Retinal pigment epithelial cell (primary cell): Measurements from ENCODE around the gene ICAM2.
"Not testable (repeated sequence)": the region's sequence is repeated elsewhere in the genome, so short reads cannot be mapped to it uniquely, and the experiment has no call there.

Experiments
- DNase-seq: peaks from one replicate; pipeline ENCODE4 v3.0.0-alpha.2; 2010; ENCODE audit warnings: low read depth
- H3K4me3 ChIP-seq: 2 replicates; pipeline ENCODE4 v1.5.1; 2011; ENCODE audit warnings: mild to moderate bottlenecking, low read length, control low read depth, moderate library complexity
- TF ChIP-seq, protein P1 (sequence below): conservative IDR thresholded peaks from 2 replicates; pipeline ENCODE4 v1.5.1; 2011; ENCODE audit warnings: low read depth, low read length, control low read depth, inconsistent platforms

Gene ICAM2

DNA sequence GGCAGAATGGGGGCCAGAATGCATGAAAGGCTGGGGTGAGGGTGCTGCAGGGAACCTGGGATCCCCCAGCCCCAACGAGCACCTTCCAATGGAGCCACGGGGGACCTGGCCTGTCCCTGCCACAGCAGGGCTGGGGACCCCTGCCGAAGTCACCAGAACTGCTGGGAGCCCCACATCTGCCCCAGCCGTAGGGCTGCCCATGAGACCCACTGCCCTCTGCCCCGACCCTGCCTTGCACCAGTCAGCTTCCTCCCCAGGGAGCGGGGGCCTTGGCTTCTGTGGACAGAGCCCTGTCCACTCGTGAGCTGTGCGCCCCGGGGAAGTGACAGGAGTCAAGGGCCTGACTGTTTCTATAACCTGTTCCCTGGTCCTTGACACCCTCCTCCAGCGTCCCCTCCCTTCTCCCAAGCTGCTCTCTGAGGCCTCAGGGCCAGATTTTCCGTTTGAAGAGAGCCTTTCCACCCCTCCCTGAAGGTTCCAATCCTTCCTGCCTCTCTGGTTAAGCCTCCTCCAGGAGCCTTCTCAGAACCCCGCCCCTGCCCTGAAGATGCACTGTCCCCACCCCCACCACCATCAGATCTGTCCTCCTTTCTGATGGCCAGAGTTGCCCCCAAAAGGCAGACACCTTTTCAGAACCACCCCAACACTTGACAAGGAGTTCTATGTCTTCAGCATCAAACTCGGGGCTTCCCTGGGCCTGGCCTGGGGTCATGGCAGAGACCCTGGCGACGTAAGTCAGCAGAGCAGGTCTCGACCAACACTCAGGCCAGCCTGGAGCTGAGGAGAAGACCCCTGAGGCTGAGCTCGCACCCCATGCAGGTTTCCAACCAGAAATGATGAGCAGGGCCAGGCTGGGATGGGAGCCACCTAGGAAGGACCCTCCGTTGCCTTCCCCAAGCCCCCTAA lies 33.0 kb downstream of the ICAM2 start:
- TF ChIP-seq, protein P1, sequence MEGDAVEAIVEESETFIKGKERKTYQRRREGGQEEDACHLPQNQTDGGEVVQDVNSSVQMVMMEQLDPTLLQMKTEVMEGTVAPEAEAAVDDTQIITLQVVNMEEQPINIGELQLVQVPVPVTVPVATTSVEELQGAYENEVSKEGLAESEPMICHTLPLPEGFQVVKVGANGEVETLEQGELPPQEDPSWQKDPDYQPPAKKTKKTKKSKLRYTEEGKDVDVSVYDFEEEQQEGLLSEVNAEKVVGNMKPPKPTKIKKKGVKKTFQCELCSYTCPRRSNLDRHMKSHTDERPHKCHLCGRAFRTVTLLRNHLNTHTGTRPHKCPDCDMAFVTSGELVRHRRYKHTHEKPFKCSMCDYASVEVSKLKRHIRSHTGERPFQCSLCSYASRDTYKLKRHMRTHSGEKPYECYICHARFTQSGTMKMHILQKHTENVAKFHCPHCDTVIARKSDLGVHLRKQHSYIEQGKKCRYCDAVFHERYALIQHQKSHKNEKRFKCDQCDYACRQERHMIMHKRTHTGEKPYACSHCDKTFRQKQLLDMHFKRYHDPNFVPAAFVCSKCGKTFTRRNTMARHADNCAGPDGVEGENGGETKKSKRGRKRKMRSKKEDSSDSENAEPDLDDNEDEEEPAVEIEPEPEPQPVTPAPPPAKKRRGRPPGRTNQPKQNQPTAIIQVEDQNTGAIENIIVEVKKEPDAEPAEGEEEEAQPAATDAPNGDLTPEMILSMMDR = no peak
- no peak for DNase-seq
- no peak overlapping the region for H3K4me3 ChIP-seq

GRCh38 chr17:63986821-63987220 lies 33.6 kb downstream of the ICAM2 start:
- no peak for DNase-seq
- no peak overlapping the region for H3K4me3 ChIP-seq

DNA sequence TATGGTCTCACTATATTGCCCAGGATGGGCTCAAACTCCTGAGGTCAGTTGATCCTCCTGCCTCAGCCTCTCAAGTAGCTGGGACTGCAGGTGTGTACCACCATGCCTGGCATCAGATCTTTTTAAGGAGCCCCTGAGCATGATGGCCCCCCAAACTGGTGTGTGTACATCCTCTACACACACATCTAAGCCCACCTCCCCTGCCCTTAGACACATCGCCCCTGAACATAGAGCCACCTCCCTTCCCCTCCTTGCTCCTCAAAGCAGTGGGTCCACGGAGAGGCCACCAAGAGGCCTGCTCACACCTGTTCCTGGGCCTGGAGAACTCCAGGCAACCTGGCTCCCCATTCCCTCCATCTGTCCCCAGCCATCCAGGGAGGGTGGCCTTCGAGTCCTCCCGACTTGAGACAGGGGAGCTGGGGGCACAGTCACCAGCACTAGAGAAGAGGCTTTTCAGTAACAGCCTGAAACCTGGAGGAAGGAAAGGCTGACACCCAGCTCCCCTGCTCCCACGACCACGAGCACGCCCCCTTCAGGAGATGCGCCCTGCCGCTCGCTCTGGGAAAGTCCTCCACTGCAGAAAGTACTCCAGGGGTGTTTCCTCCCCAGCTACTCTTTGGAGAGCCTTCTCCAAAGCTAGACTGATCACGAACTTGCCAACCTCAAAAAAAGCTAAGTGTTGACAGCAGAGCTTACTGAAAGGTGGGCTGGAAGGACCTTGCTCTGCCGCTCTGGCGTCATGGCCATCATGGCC lies 34.9 kb downstream of the ICAM2 start:
- no peak for DNase-seq
- TF ChIP-seq, protein P1 = peak; percentile 4
- no peak overlapping the region for H3K4me3 ChIP-seq

More at GRCh38 chr17:63986821-63987220, 33.6 kb downstream of the ICAM2 start:
- TF ChIP-seq, protein P1 = no peak

DNA sequence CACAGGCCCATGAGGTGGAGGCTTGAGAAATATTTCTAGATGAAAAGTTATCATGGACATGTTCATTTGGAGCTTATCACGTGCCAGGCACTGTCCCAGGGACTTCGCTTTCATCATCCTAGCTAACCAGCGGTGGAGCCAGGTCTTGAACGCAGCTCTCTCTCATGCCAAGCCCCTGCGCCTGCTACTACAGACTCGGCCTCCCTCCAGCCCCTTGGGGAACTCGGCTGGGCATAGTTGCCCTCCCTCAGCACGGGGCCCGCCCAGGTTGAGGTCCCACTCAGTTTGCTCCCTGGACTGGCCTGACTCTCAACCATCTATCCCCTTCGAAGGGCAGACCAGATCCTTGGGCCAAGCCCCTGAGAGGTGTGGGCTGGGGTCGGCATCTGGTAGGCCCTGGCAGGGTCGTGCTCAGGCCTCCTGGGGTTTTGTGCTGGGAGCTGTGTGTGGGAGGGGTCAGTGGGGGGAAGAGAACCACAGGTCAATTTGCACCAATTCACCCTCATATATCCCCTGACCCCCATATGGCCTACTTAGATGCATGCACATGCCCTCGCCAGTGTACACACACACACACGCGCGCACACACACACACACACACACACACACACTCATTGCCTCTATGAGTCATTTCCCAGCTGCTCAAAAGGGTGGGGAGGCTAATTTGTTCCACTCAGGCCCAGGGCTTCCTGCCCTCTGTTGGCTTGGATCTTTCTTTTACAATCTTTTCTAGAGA lies 35.6 kb downstream of the ICAM2 start:
- DNase-seq = no peak
- TF ChIP-seq, protein P1 = no peak

GRCh38 chr17:63984236-63984635 lies 36.2 kb downstream of the ICAM2 start:
- TF ChIP-seq, protein P1 = no peak
- no peak overlapping the region for H3K4me3 ChIP-seq
- no peak for DNase-seq

More for the DNA sequence above, 35.6 kb downstream of the ICAM2 start:
- H3K4me3 ChIP-seq = no peak overlapping the region

GRCh38 chr17:63983320-63983719 lies 37.1 kb downstream of the ICAM2 start:
- no peak overlapping the region for H3K4me3 ChIP-seq
- TF ChIP-seq, protein P1 = no peak
- no peak for DNase-seq

GRCh38 chr17:63982641-63983040 lies 37.8 kb downstream of the ICAM2 start:
- DNase-seq, H3K4me3 ChIP-seq: not testable (repeated sequence)
